ENCODE results near the gene FZD10. TPM values are rescaled to one million over a fixed set of nuclear protein-coding genes. Genes with fewer than 3 reads are reported as not detected.

The FZD10 gene, protein sequence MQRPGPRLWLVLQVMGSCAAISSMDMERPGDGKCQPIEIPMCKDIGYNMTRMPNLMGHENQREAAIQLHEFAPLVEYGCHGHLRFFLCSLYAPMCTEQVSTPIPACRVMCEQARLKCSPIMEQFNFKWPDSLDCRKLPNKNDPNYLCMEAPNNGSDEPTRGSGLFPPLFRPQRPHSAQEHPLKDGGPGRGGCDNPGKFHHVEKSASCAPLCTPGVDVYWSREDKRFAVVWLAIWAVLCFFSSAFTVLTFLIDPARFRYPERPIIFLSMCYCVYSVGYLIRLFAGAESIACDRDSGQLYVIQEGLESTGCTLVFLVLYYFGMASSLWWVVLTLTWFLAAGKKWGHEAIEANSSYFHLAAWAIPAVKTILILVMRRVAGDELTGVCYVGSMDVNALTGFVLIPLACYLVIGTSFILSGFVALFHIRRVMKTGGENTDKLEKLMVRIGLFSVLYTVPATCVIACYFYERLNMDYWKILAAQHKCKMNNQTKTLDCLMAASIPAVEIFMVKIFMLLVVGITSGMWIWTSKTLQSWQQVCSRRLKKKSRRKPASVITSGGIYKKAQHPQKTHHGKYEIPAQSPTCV
- polyA plus RNA-seq (2011; rRNA removed) = not detected in 2 replicates
- not detected in 2 replicates for polyA minus RNA-seq (2011; rRNA and poly(A)+ RNA removed)

DNA sequence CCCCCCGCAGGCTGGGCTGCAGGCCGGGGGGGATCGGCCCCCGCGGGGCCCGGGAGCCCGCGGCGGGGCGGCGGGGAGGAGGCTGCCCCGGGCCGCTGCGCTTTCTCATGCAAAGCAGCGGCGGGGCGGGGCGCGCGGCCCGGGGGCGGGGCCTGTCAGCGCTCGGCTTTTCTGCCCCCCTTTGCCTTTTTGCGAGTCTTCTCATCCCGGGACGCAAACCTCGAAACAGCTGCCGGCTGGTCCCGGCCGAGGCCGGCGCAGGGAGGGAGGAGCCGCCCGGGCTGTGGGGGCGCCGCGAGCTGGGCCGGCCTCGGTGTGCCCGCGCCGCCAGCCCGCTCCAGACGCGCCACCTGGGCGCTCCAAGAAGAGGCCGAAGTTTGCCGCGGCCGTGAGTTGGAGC lies at the start of gene FZD10:
Gene FZD10 (plus strand): TSS at position 198 of the 400 bp plus-strand sequence. CDS start 479 bp downstream, outside the sequence.
- TF ChIP-seq, protein P1, sequence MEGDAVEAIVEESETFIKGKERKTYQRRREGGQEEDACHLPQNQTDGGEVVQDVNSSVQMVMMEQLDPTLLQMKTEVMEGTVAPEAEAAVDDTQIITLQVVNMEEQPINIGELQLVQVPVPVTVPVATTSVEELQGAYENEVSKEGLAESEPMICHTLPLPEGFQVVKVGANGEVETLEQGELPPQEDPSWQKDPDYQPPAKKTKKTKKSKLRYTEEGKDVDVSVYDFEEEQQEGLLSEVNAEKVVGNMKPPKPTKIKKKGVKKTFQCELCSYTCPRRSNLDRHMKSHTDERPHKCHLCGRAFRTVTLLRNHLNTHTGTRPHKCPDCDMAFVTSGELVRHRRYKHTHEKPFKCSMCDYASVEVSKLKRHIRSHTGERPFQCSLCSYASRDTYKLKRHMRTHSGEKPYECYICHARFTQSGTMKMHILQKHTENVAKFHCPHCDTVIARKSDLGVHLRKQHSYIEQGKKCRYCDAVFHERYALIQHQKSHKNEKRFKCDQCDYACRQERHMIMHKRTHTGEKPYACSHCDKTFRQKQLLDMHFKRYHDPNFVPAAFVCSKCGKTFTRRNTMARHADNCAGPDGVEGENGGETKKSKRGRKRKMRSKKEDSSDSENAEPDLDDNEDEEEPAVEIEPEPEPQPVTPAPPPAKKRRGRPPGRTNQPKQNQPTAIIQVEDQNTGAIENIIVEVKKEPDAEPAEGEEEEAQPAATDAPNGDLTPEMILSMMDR (IDR thresholded peaks at IDR 0.05; ENCODE audit: low read depth, low read length) = no peak
- Histone ChIP-seq H3K9me3 (ENCODE audit: control insufficient read depth, insufficient read depth, low read length) (peaks cover 59% of the 10 kb centered on the region), H3K4me3 (ENCODE audit: low read depth, low read length) (no peak within 1 kb of the TSS), H3K27ac (ENCODE audit: low read depth, low read length) (no peak within 1 kb of the TSS), H3K27me3 (ENCODE audit: control insufficient read depth, insufficient read depth, low read length) (peaks cover 2% of the 10 kb centered on the region)
- DNase-seq (ENCODE audit: low read depth, low spot score) = no peak
- ChIA-PET CTCF (no interaction called here), POLR2A (no interaction called here)

DNA sequence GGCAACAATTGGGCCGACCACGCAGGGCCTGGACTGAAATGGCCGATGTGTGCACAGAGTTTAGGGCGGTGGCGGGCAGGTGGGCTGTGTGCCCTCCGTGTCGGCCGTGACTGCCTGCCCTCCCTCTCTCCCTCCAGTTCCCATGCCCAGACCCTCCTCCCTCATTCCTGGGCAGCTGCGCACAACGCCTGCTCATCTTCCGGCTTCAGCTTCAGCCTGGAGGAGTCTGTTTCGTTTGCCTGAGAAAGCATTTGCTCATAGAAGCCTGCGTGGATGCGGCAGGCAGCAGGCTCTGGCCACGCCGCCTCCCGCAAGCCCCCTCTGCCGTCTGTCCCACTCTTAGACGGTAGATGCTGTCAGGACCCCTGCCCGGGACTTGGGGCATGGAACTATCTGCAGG lies 47.3 kb upstream of the FZD10 start:
- no peak overlapping the region for H3K4me3 ChIP-seq (ENCODE audit: low read depth, low read length)
- DNase-seq (ENCODE audit: low read depth, low spot score) = no peak
- no peaks in the 10 kb centered on the region for H3K27me3 ChIP-seq (ENCODE audit: control insufficient read depth, insufficient read depth, low read length)
- H3K27ac ChIP-seq (ENCODE audit: low read depth, low read length) = no peak overlapping the region
- peaks cover 81% of the 10 kb centered on the region for H3K9me3 ChIP-seq (ENCODE audit: control insufficient read depth, insufficient read depth, low read length)
- POLR2A ChIA-PET = no interaction called here
- TF ChIP-seq, protein P1 (IDR thresholded peaks at IDR 0.05; ENCODE audit: low read depth, low read length) = no peak
- CTCF ChIA-PET = no interaction called here

DNA sequence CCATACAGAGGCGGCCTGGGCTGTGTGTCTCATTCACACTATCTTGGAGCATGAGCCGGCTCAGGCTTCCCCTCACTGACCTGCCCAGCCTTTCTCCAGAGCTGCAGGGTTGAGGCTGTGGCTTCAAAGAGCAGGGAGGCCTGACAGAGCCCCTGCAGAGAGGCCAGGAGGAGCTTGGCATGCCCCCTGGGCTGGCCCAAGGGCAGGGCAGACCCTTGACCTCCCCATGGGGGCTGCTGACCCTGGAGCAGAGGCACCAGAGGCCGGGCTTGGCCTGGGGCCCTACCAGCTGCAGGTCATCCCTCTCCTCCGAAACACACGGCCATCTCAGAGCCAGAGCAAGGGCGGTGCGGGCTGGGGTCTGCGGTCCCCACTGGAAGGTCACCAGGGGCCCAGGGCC lies 46.6 kb upstream of the FZD10 start:
- no peak overlapping the region for H3K4me3 ChIP-seq (ENCODE audit: low read depth, low read length)
- H3K27ac ChIP-seq (ENCODE audit: low read depth, low read length) = no peak overlapping the region
- ChIA-PET POLR2A (no interaction called here), CTCF (no interaction called here)
- TF ChIP-seq, protein P1 (IDR thresholded peaks at IDR 0.05; ENCODE audit: low read depth, low read length) = no peak
- H3K27me3 ChIP-seq (ENCODE audit: control insufficient read depth, insufficient read depth, low read length) = no peaks in the 10 kb centered on the region
- no peak for DNase-seq (ENCODE audit: low read depth, low spot score)
- H3K9me3 ChIP-seq (ENCODE audit: control insufficient read depth, insufficient read depth, low read length) = peaks cover 87% of the 10 kb centered on the region

DNA sequence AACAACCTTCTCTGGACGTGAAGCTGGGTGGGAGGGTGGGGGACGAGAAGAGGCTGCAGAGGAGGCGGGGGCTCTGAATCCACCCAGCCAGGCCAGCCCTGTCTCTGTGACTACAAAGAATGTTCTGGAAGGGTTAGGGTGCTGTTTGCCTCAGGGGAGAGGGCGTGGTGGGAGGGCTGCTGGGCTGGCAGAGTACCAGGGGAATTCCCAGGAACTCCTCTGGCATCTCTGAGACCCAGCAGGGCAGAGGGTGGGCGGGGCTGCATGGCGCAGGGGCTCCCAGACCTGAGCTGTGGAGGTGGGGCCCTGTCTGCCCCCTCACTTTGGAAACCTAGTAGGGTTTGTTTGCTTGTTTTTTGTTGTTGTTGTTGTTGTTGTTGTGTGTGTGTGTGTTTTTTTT lies 45.5 kb upstream of the FZD10 start:
- Histone ChIP-seq H3K9me3 (ENCODE audit: control insufficient read depth, insufficient read depth, low read length) (peaks cover 94% of the 10 kb centered on the region), H3K27ac (ENCODE audit: low read depth, low read length) (no peak overlapping the region), H3K4me3 (ENCODE audit: low read depth, low read length) (no peak overlapping the region), H3K27me3 (ENCODE audit: control insufficient read depth, insufficient read depth, low read length) (no peaks in the 10 kb centered on the region)
- ChIA-PET POLR2A (no interaction called here), CTCF (no interaction called here)
- TF ChIP-seq, protein P1 (IDR thresholded peaks at IDR 0.05; ENCODE audit: low read depth, low read length) = no peak
- no peak for DNase-seq (ENCODE audit: low read depth, low spot score)

DNA sequence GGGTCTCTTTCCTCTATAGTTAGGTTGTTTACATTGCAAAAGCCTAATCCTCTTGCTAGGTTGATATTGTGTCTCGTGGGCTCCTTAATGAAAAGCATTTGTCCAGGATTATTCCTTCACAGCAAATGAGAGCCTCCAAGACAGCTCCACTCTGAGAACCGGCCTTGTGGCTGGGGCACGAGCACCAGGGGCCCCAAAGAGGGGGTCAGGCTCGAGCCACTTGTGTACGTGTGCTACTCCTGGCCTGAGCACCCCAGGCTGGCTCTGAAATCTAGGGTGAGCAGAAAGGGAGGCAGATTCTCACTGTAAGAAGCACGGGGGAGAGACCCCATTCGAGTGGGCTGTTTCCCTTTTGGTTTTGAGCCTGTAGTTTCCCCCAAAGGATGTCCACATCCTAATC lies 45.0 kb upstream of the FZD10 start:
- no peaks in the 10 kb centered on the region for H3K27me3 ChIP-seq (ENCODE audit: control insufficient read depth, insufficient read depth, low read length)
- no peak for DNase-seq (ENCODE audit: low read depth, low spot score)
- TF ChIP-seq, protein P1 (IDR thresholded peaks at IDR 0.05; ENCODE audit: low read depth, low read length) = no peak
- H3K27ac ChIP-seq (ENCODE audit: low read depth, low read length) = no peak overlapping the region
- peaks cover 90% of the 10 kb centered on the region for H3K9me3 ChIP-seq (ENCODE audit: control insufficient read depth, insufficient read depth, low read length)
- CTCF ChIA-PET = no interaction called here
- POLR2A ChIA-PET = no interaction called here
- no peak overlapping the region for H3K4me3 ChIP-seq (ENCODE audit: low read depth, low read length)
